SKM-1 (cell line): ENCODE measurements around the gene HHIP.

Experiments used
- DNase-seq: peaks from one replicate; lab custom pipeline; 2025; ENCODE audit not compliant: unreplicated experiment; lab: John Stamatoyannopoulos, UW

The HHIP gene

GRCh38 chr4:144645631-144646522, at the start of gene HHIP:
Gene HHIP (plus strand): TSS chr4:144646156. CDS start chr4:144646676, 520 bp downstream.
- DNase-seq, result no peak

- DNase-seq, result no peak
Measured at GRCh38 chr4:144597171-144597570, 48.8 kb upstream of the HHIP start.

- no peak for DNase-seq
Measured at GRCh38 chr4:144599621-144600020, 46.3 kb upstream of the HHIP start.

GRCh38 chr4:144611850-144612249, 34.1 kb upstream of the HHIP start:
- no peak for DNase-seq

GRCh38 chr4:144614850-144615585, 30.9 kb upstream of the HHIP start:
- no peak for DNase-seq

GRCh38 chr4:144621681-144622080, 24.3 kb upstream of the HHIP start:
- no peak for DNase-seq

- no peak for DNase-seq
Measured at GRCh38 chr4:144627663-144628076, 18.3 kb upstream of the HHIP start.

GRCh38 chr4:144633215-144633614, 12.7 kb upstream of the HHIP start:
- DNase-seq, result no peak

- DNase-seq, result no peak
Measured at GRCh38 chr4:144634978-144635747, 10.8 kb upstream of the HHIP start.

- no peak for DNase-seq
Measured at GRCh38 chr4:144644368-144645101, 1.4 kb upstream of the HHIP start.

GRCh38 chr4:144645102-144645630, 790 bp upstream of the HHIP start:
- DNase-seq, result no peak

GRCh38 chr4:144646523-144647094, 653 bp downstream of the HHIP start:
- DNase-seq, result no peak

- no peak for DNase-seq
Measured at GRCh38 chr4:144647095-144647561, 1.2 kb downstream of the HHIP start.

- no peak for DNase-seq
Measured at GRCh38 chr4:144647590-144647989, 1.6 kb downstream of the HHIP start.

GRCh38 chr4:144648042-144648441, 2.1 kb downstream of the HHIP start:
- DNase-seq, result no peak

- no peak for DNase-seq
Measured at GRCh38 chr4:144649646-144650045, 3.7 kb downstream of the HHIP start.

- DNase-seq, result no peak
Measured at GRCh38 chr4:144650311-144651005, 4.5 kb downstream of the HHIP start.

- no peak for DNase-seq
Measured at GRCh38 chr4:144653781-144654545, 8.0 kb downstream of the HHIP start.

- DNase-seq, result no peak
Measured at GRCh38 chr4:144655491-144655890, 9.5 kb downstream of the HHIP start.
